ENCODE measurements around the gene MRM3.

MRM3 gene

GRCh38 chr17:799261-799660, 17.1 kb downstream of the MRM3 start:
- TF ChIP-seq CTCF (IDR thresholded peaks at IDR 0.05), result no peak

GRCh38 chr17:800446-801242, 18.5 kb downstream of the MRM3 start:
- TF ChIP-seq CTCF (IDR thresholded peaks at IDR 0.05), result no peak

- no peak for TF ChIP-seq CTCF (IDR thresholded peaks at IDR 0.05)
These were observed 19.5 kb downstream of the MRM3 start for GRCh38 chr17:801660-802059.

GRCh38 chr17:802481-802880, 20.3 kb downstream of the MRM3 start:
- TF ChIP-seq CTCF (IDR thresholded peaks at IDR 0.05), result no peak

GRCh38 chr17:802901-803881, 21.0 kb downstream of the MRM3 start:
- TF ChIP-seq CTCF (IDR thresholded peaks at IDR 0.05), result no peak

GRCh38 chr17:804541-805435, 22.6 kb downstream of the MRM3 start:
- TF ChIP-seq CTCF (IDR thresholded peaks at IDR 0.05), result no peak

GRCh38 chr17:806346-806745, 24.2 kb downstream of the MRM3 start:
- TF ChIP-seq CTCF (IDR thresholded peaks at IDR 0.05), result no peak
